Upper lobe of left lung (tissue), 6 donors: Measurements from ENCODE around the gene GMFB. TPM values are rescaled to one million over a fixed set of nuclear protein-coding genes. Genes with fewer than 3 reads are reported as not detected.

Experiments
- ATAC-seq, 2 donors: fragments of 200-7000 bp; cut with Tn5 transposase; one replicate each; pipeline ENCODE4 v1.9.1; 2022; ENCODE audit warnings: mild to moderate bottlenecking in 2 of 2, moderate library complexity in 2 of 2; ENCODE audit not compliant: low FRiP score in 2 of 2
- DNase-seq, 2 donors: peaks; one replicate each; pipeline ENCODE4 v3.0.0-alpha.2; 2019 to 2020
- H3K27ac ChIP-seq, 4 donors: fragments of 200-600 bp; sonication (generic); one replicate each; pipeline ENCODE4 v1.5.1; 2016 to 2019
- H3K27me3 ChIP-seq, 4 donors: fragments of 200-600 bp; sonication (generic); one replicate each; pipeline ENCODE4 v1.5.1; 2017 to 2019
- H3K36me3 ChIP-seq, 4 donors: fragments of 200-600 bp; sonication (generic); one replicate each; pipeline ENCODE4 v1.5.1; 2016 to 2019
- H3K4me1 ChIP-seq, 4 donors: fragments of 200-600 bp; sonication (generic); one replicate each; pipeline ENCODE4 v1.5.1; 2018 to 2019
- H3K4me3 ChIP-seq, 4 donors: fragments of 200-600 bp; sonication (generic); one replicate each; pipeline ENCODE4 v1.5.1; 2017 to 2019; ENCODE audit warnings: mild to moderate bottlenecking in 2 of 4, moderate library complexity in 1 of 4
- H3K9me3 ChIP-seq, 4 donors: fragments of 200-600 bp; sonication (generic); one replicate each; pipeline ENCODE4 v1.5.1; 2018 to 2019
- CTCF ChIP-seq, 6 experiments: fragments of 450-650 bp in 4 of 6; fragments of 200-600 bp in 2 of 6; sonication (generic) in 2 of 6; IDR thresholded peaks; one replicate each; pipeline ENCODE4 v1.5.1; 2016 to 2019; ENCODE audit warnings: antibody characterized with exemption in 6 of 6
- EP300 ChIP-seq, 4 donors: sonication (generic); formaldehyde crosslinking; IDR thresholded peaks; one replicate each; pipeline ENCODE4 v1.5.1; 2017; ENCODE audit warnings: antibody characterized with exemption in 4 of 4, control low read depth in 2 of 4
- POLR2A ChIP-seq, 4 donors: fragments of 450-650 bp; IDR thresholded peaks; one replicate each; pipeline ENCODE4 v1.5.1; 2016 to 2017; ENCODE audit warnings: antibody characterized with exemption in 4 of 4, mild to moderate bottlenecking in 2 of 4
- POLR2AphosphoS5 ChIP-seq, 2 donors: sonication (generic); formaldehyde crosslinking; IDR thresholded peaks; one replicate each; pipeline ENCODE4 v1.5.1; 2017; ENCODE audit warnings: antibody characterized with exemption in 2 of 2
- WGBS, 2 donors: methylation state at CpG; one replicate each; pipeline ENCODE4 v1.1.5; 2017 to 2018; 5-methylcytosine and 5-hydroxymethylcytosine counted together
- total RNA-seq, 6 donors: library from RNA; depleted of rRNA in 4 of 6; stranded (reverse); fragments of >200 nt in 4 of 6; gene quantifications; one replicate each; pipeline versions ENCODE4 v1.1.0 to v1.2.1, GENCODE V29; 2016 to 2021
- donor health status: DM: no; HTN: no; CAD: no; lungs with moderate emphysema.
- donor health status: DM: no; HTN: yes; CAD: no; lungs with severe emphysema.

GMFB gene
- total RNA-seq, 6 donors from 2014 or later, result 18.0 to 72.4 (median 43.9) TPM

- H3K27ac ChIP-seq, result no peak overlapping the region
- H3K9me3 ChIP-seq, result no peaks in the 10 kb centered on the region
- no peak for ATAC-seq
- no peak overlapping the region for H3K4me3 ChIP-seq
- 77 to 79% methylated on average over 4 of the region's 4 CpGs for WGBS, 2 donors
- no peak for DNase-seq
- peaks cover 0 to 48% (median 2%) of the 10 kb centered on the region in 4 donors for H3K36me3 ChIP-seq
- no peaks in the 10 kb centered on the region for H3K27me3 ChIP-seq
- peaks cover 0 to 13% (median under 1%) of the 10 kb centered on the region in 4 donors for H3K4me1 ChIP-seq
- no peak for TF ChIP-seq POLR2AphosphoS5 (IDR thresholded peaks at IDR 0.05)
- no peak for TF ChIP-seq POLR2A (IDR thresholded peaks at IDR 0.05)
- no peak for TF ChIP-seq EP300 (IDR thresholded peaks at IDR 0.05)
- TF ChIP-seq CTCF (IDR thresholded peaks at IDR 0.05), result no peak
Measured at GRCh38 chr14:54480830-54481562, 7.8 kb downstream of the GMFB start.

GRCh38 chr14:54478636-54479215 is 10.1 kb downstream of the GMFB start:
- Histone ChIP-seq H3K4me1 (peaks cover 0 to 4% (median 0%) of the 10 kb centered on the region in 4 donors), H3K27ac (no peak overlapping the region), H3K27me3 (no peaks in the 10 kb centered on the region), H3K36me3 (peaks cover 0 to 53% (median 2%) of the 10 kb centered on the region in 4 donors), H3K4me3 (no peak overlapping the region), H3K9me3 (no peaks in the 10 kb centered on the region)
- WGBS, 2 donors, result 40 to 68% methylated on average over 3 of the region's 3 CpGs
- ATAC-seq (no peak), DNase-seq (no peak)
- TF ChIP-seq EP300 (IDR thresholded peaks at IDR 0.05), result no peak
- no peak for TF ChIP-seq POLR2A (IDR thresholded peaks at IDR 0.05)
- TF ChIP-seq CTCF (IDR thresholded peaks at IDR 0.05), result no peak
- TF ChIP-seq POLR2AphosphoS5 (IDR thresholded peaks at IDR 0.05), result no peak

- peaks cover 0 to 34% (median 0%) of the 10 kb centered on the region in 4 donors for H3K36me3 ChIP-seq
- no peaks in the 10 kb centered on the region for H3K4me1 ChIP-seq
- no peak overlapping the region for H3K4me3 ChIP-seq
- no peak for DNase-seq
- no peaks in the 10 kb centered on the region for H3K9me3 ChIP-seq
- ATAC-seq, result no peak
- no peaks in the 10 kb centered on the region for H3K27me3 ChIP-seq
- H3K27ac ChIP-seq, result no peak overlapping the region
- WGBS, 2 donors, result 84 to 85% methylated on average over 4 of the region's 4 CpGs
- TF ChIP-seq EP300 (IDR thresholded peaks at IDR 0.05) (no peak), POLR2AphosphoS5 (IDR thresholded peaks at IDR 0.05) (no peak), CTCF (IDR thresholded peaks at IDR 0.05) (no peak), POLR2A (IDR thresholded peaks at IDR 0.05) (no peak)
Measured at GRCh38 chr14:54475911-54476310, 12.9 kb downstream of the GMFB start.

- H3K4me3 ChIP-seq, result no peak overlapping the region
- no peak for DNase-seq
- no peak for ATAC-seq
- H3K27ac ChIP-seq, result no peak overlapping the region
- 71 to 73% methylated on average over 4 of the region's 4 CpGs for WGBS, 2 donors
- no peaks in the 10 kb centered on the region for H3K4me1 ChIP-seq
- H3K9me3 ChIP-seq, result no peaks in the 10 kb centered on the region
- H3K36me3 ChIP-seq, result peaks cover 0 to 30% (median 0%) of the 10 kb centered on the region in 4 donors
- H3K27me3 ChIP-seq, result no peaks in the 10 kb centered on the region
- TF ChIP-seq CTCF (IDR thresholded peaks at IDR 0.05) (no peak), POLR2AphosphoS5 (IDR thresholded peaks at IDR 0.05) (no peak), POLR2A (IDR thresholded peaks at IDR 0.05) (no peak), EP300 (IDR thresholded peaks at IDR 0.05) (no peak)
Measured at GRCh38 chr14:54475187-54475899, 13.4 kb downstream of the GMFB start.
